ENCODE results near the gene WDR64. TPM values are rescaled to one million over a fixed set of nuclear protein-coding genes. Genes with fewer than 3 reads are reported as not detected.

WDR64 gene
- total RNA-seq, 1 experiment from 2014 or later: not detected

DNA sequence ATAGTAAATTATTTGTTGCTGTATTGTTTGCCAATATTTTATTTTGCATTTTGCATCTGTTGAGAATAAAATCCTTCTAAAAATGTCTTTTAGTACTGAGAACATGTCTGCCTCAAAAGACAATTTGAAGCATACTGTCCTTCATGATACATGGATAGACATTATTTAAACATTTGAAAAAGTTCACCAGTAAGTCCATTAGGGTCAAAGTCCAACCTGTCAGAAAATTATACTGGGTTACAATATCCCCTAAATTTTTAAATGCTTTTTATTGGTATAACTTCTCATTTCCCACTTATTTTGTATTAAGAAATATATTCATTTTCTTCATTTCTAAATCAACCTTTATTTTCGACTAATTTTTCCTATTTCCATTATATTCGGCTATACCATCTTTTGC is 21.2 kb upstream of the WDR64 start:
- Histone ChIP-seq H3K9me2 (replicated peaks; ENCODE audit: low read length) (no peaks in the 10 kb centered on the region), H3K79me2 (ENCODE audit: low read length) (peaks cover 44% of the 10 kb centered on the region), H3K27me3 (ENCODE audit: low read length) (no peaks in the 10 kb centered on the region), H3K36me3 (ENCODE audit: low read depth, low read length) (peaks cover 26% of the 10 kb centered on the region), H4K20me1 (ENCODE audit: low read length) (peaks cover 1% of the 10 kb centered on the region; the same call in 1 of the 2 replicates), H3K4me1 (ENCODE audit: insufficient read depth, low read length) (peaks cover 15% of the 10 kb centered on the region), H3K27ac (ENCODE audit: low read length) (no peak overlapping the region), H3K9me3 (ENCODE audit: low read length) (no peaks in the 10 kb centered on the region), H2AFZ (ENCODE audit: low read length) (no peak overlapping the region), H3K4me2 (ENCODE audit: low read length) (no peak overlapping the region), H3F3A (ENCODE audit: low read length, unreplicated experiment) (no peaks in the 10 kb centered on the region), H3K9ac (ENCODE audit: low read length) (no peak overlapping the region), H3K4me3 (ENCODE audit: low read length) (no peak overlapping the region)
- DNase-seq (no peak), ATAC-seq (no peak)
- ChIA-PET CTCF (no interaction called here), POLR2A (ENCODE audit: unreplicated experiment) (no interaction called here)
- no TSS peak for BruUV-seq (replicated peaks)
- TF ChIP-seq EZH2phosphoT487 (IDR thresholded peaks at IDR 0.05; ENCODE audit: borderline replicate concordance, low read length) (no peak), EZH2 (IDR thresholded peaks at IDR 0.05; ENCODE audit: low read length, unreplicated experiment) (no peak)
- TF ChIP-seq, protein P1, sequence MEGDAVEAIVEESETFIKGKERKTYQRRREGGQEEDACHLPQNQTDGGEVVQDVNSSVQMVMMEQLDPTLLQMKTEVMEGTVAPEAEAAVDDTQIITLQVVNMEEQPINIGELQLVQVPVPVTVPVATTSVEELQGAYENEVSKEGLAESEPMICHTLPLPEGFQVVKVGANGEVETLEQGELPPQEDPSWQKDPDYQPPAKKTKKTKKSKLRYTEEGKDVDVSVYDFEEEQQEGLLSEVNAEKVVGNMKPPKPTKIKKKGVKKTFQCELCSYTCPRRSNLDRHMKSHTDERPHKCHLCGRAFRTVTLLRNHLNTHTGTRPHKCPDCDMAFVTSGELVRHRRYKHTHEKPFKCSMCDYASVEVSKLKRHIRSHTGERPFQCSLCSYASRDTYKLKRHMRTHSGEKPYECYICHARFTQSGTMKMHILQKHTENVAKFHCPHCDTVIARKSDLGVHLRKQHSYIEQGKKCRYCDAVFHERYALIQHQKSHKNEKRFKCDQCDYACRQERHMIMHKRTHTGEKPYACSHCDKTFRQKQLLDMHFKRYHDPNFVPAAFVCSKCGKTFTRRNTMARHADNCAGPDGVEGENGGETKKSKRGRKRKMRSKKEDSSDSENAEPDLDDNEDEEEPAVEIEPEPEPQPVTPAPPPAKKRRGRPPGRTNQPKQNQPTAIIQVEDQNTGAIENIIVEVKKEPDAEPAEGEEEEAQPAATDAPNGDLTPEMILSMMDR (conservative IDR thresholded peaks at IDR 0.05; ENCODE audit: low read depth, low read length): no peak
- intact Hi-C loops (cut with micrococcal nuclease): no loop called here

DNA sequence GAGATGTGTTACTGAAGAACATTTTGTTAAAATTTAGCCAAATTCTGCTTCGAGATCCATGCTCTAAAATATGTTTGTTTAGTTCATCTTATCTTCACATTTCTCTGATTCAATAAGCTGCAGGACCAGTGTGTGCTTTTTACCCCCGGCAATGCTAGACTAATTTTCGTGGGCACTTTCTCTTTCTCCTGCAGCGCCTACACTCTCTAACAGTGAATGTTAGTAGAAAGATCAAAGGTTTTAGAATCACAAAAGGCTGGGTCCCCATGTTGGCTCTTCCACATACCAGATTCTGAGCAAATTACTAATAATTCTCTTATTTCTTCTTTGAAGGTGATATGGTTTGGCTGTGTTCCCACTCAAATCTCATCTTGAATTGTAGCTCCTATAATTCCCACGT is 20.4 kb upstream of the WDR64 start:
- Histone ChIP-seq H2AFZ (ENCODE audit: low read length) (no peak overlapping the region), H3K36me3 (ENCODE audit: low read depth, low read length) (peaks cover 31% of the 10 kb centered on the region), H3K4me2 (ENCODE audit: low read length) (no peak overlapping the region), H3K9ac (ENCODE audit: low read length) (no peak overlapping the region), H3K9me3 (ENCODE audit: low read length) (no peaks in the 10 kb centered on the region), H3K27ac (ENCODE audit: low read length) (no peak overlapping the region), H3K79me2 (ENCODE audit: low read length) (peaks cover 52% of the 10 kb centered on the region), H3K4me1 (ENCODE audit: insufficient read depth, low read length) (peaks cover 16% of the 10 kb centered on the region), H3K4me3 (ENCODE audit: low read length) (no peak overlapping the region), H3K9me2 (replicated peaks; ENCODE audit: low read length) (no peaks in the 10 kb centered on the region), H3K27me3 (ENCODE audit: low read length) (no peaks in the 10 kb centered on the region), H4K20me1 (ENCODE audit: low read length) (peaks cover 9% of the 10 kb centered on the region), H3F3A (ENCODE audit: low read length, unreplicated experiment) (no peaks in the 10 kb centered on the region)
- BruUV-seq (replicated peaks): no TSS peak
- POLR2A ChIA-PET (ENCODE audit: unreplicated experiment): no interaction called here
- intact Hi-C loops (cut with micrococcal nuclease): no loop called here
- TF ChIP-seq, protein P1 (conservative IDR thresholded peaks at IDR 0.05; ENCODE audit: low read depth, low read length): no peak
- TF ChIP-seq EZH2phosphoT487 (IDR thresholded peaks at IDR 0.05; ENCODE audit: borderline replicate concordance, low read length) (no peak), EZH2 (IDR thresholded peaks at IDR 0.05; ENCODE audit: low read length, unreplicated experiment) (no peak)
- ATAC-seq: no peak
- no peak for DNase-seq
- CTCF ChIA-PET: no interaction called here

DNA sequence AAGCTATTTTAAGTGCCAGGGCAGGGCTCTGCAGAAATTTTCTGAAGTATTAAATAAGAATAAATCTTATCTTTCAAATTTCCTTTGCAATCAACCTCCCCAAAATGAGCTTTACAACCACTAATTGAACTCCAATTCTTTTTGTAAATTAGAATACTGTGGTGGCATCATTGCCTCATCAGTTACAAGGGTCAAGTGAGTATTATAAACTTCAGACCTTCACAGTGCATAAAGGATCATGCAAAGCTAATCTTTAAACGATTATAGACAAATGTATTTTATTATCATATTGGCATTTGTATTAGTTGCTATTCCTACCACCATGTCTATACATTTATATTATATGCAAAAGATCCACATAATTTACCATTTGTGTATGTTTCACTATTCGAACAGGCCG is 19.1 kb upstream of the WDR64 start:
- Histone ChIP-seq H3K9ac (ENCODE audit: low read length) (no peak overlapping the region), H4K20me1 (ENCODE audit: low read length) (peaks cover 22% of the 10 kb centered on the region), H3K9me3 (ENCODE audit: low read length) (no peaks in the 10 kb centered on the region), H3F3A (ENCODE audit: low read length, unreplicated experiment) (no peaks in the 10 kb centered on the region), H3K9me2 (replicated peaks; ENCODE audit: low read length) (no peaks in the 10 kb centered on the region), H3K4me1 (ENCODE audit: insufficient read depth, low read length) (peaks cover 21% of the 10 kb centered on the region), H3K36me3 (ENCODE audit: low read depth, low read length) (peaks cover 31% of the 10 kb centered on the region), H3K4me2 (ENCODE audit: low read length) (no peak overlapping the region), H2AFZ (ENCODE audit: low read length) (no peak overlapping the region), H3K27ac (ENCODE audit: low read length) (no peak overlapping the region), H3K27me3 (ENCODE audit: low read length) (no peaks in the 10 kb centered on the region), H3K79me2 (ENCODE audit: low read length) (peaks cover 65% of the 10 kb centered on the region), H3K4me3 (ENCODE audit: low read length) (no peak overlapping the region)
- TF ChIP-seq EZH2phosphoT487 (IDR thresholded peaks at IDR 0.05; ENCODE audit: borderline replicate concordance, low read length) (no peak), EZH2 (IDR thresholded peaks at IDR 0.05; ENCODE audit: low read length, unreplicated experiment) (no peak)
- TF ChIP-seq, protein P1 (conservative IDR thresholded peaks at IDR 0.05; ENCODE audit: low read depth, low read length): no peak
- CTCF ChIA-PET: interaction anchor here (0.6 kb wide), 1 partner anchor 123 kb away, joined by 3 read pairs; no protein-coding TSS in a partner anchor
- BruUV-seq (replicated peaks): no TSS peak
- DNase-seq (no peak), ATAC-seq (no peak)
- POLR2A ChIA-PET (ENCODE audit: unreplicated experiment): no interaction called here
- intact Hi-C loops (cut with micrococcal nuclease): no loop called here
